ENCODE results near the gene LDB1. TPM values are rescaled to one million over a fixed set of nuclear protein-coding genes. Genes with fewer than 3 reads are reported as not detected.

The LDB1 gene
- 11.8 and 15.6 TPM in 2 replicates for total RNA-seq (2014; rRNA removed; shearing (Covaris generic); ENCODE audit: low replicate concordance)

DNA sequence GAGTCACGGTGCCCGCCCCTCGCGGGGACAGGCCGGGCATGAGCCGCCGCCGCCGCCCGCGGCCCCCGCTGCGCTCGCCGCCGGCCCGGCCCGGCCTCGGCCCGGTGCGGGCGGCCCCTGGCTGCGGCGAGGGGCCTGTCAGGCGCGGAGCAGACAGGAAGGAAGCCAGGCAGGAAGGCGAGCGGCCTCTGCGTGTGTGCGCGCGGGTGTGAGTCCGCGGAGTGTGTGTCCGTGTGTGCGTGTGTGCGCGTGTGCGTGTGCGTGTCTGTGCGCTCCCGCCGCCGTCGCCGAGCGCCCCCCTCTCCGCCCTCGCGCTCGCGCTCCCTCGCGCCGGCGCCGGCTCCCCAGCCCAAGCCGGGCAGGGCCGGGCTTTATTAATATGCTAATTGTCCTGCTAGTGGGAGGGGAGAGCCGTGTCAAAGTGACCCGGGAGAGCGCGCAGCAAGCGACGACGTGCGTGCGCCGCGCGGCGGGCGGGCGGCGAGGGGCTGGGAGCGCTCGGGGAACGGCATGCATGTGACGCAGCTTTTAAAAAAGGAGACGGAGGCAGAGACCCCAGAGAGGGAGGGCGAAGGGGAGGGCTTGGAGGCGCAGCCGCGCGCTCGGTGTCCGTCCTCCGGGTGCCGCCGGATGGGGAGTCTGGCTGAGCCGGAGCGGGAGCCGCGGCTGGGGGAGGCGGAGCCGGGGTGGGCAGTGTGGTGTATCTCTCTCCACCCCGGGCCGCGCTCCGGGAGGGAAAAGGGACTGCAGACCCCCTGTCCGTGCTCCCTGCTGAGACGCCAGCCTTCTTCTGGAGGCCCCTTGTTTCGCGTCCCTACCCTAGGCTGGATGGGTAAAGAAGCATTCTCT lies at the start of gene LDB1:
TSS of gene LDB1 (minus strand) at position 227 of the 849 bp plus-strand sequence. CDS start 258 bp downstream, outside the sequence.
- DNase-seq, result peak; percentile 66
- H3K27me3 ChIP-seq, result no peaks in the 10 kb centered on the region
- peak within 1 kb of the TSS; percentile 73 for H3K4me3 ChIP-seq
- H3K36me3 ChIP-seq, result no peaks in the 10 kb centered on the region
- H3K9me3 ChIP-seq, result no peaks in the 10 kb centered on the region

DNA sequence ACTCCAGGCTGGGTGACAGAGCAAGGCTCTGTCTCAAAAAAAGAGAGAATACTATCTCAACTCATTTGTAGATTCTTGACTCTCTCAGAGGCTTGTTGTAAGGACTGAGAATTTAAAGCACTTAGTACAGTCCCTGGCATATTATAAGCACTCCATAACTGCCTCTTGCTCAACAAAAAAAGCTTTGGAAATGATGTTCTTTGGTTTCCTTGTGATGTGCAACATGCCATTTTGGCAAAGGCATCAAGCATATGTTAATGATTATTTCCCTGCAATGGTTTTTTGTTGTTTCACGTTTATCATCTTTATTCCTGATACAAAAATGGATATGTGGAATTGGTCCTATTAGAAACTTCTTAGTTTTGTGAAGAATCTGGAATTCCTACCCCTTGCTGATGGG lies 47.7 kb upstream of the LDB1 start:
- H3K4me3 ChIP-seq, result no peak overlapping the region
- no peak for DNase-seq
- no peaks in the 10 kb centered on the region for H3K9me3 ChIP-seq
- peaks cover 20% of the 10 kb centered on the region for H3K36me3 ChIP-seq
- H3K27me3 ChIP-seq, result no peaks in the 10 kb centered on the region

DNA sequence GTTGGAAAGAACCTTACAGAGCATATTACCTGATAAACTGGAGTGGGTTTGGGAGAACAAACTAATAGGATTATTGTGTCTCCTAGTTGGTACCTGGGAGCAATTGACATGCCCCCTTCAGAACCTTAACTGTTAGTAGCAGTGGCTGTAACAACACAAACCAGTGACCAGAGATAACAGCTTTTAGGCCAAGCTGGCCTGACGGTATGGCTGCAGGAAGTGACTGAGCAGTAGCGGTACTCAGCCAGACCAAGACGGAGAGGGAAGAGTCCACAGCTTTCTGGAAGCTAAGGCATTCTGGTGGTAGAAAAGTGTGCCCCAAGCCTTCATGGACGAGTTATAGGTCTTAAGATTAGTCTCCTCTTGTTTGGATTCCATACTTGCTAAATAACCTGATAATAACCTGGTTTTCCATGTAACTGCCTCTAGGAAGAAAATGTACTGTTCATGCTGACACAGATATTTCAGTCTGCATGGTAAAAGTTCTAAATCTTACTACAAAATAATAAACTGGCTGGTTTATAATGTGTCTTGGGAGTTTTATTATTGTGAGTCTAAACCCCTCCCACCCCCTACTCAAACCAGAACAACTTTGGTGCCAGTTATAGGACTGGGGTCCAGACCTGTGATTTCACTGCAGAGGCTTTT lies 43.3 kb upstream of the LDB1 start:
- H3K27me3 ChIP-seq, result no peaks in the 10 kb centered on the region
- no peaks in the 10 kb centered on the region for H3K9me3 ChIP-seq
- no peak for DNase-seq
- H3K36me3 ChIP-seq, result peaks cover 62% of the 10 kb centered on the region
- no peak overlapping the region for H3K4me3 ChIP-seq

DNA sequence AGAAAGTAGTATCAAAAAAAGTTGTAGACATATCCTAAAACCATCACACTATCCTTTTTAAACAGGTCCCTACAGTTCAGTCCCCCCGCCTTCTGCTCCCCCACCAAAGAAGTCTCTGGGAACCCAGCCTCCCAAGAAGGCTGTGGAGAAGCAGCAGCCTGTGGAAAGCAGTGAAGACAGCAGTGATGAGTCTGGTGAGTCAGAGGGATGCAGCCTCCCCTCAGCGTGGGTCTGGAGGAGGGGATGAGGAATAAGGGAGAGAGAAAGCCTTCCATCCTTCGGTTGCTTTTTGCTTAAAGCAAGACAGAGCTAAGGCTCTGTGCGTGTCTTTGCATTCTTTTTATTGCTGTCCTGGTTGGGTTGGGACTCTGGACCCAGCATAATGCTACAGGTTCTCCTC lies 39.7 kb upstream of the LDB1 start:
- no peaks in the 10 kb centered on the region for H3K9me3 ChIP-seq
- peaks cover 94% of the 10 kb centered on the region for H3K36me3 ChIP-seq
- H3K27me3 ChIP-seq, result no peaks in the 10 kb centered on the region
- DNase-seq, result no peak
- no peak overlapping the region for H3K4me3 ChIP-seq

- Histone ChIP-seq H3K9me3 (no peaks in the 10 kb centered on the region), H3K27me3 (no peaks in the 10 kb centered on the region), H3K4me3 (no peak overlapping the region), H3K36me3 (peaks cover 97% of the 10 kb centered on the region)
- DNase-seq, result no peak
These were observed 39.0 kb upstream of the LDB1 start for GRCh38 chr10:102159051-102159597.

GRCh38 chr10:102157224-102157623 lies 37.1 kb upstream of the LDB1 start:
- H3K27me3 ChIP-seq, result no peaks in the 10 kb centered on the region
- H3K36me3 ChIP-seq, result peaks cover 94% of the 10 kb centered on the region
- no peak overlapping the region for H3K4me3 ChIP-seq
- no peak for DNase-seq
- H3K9me3 ChIP-seq, result no peaks in the 10 kb centered on the region

DNA sequence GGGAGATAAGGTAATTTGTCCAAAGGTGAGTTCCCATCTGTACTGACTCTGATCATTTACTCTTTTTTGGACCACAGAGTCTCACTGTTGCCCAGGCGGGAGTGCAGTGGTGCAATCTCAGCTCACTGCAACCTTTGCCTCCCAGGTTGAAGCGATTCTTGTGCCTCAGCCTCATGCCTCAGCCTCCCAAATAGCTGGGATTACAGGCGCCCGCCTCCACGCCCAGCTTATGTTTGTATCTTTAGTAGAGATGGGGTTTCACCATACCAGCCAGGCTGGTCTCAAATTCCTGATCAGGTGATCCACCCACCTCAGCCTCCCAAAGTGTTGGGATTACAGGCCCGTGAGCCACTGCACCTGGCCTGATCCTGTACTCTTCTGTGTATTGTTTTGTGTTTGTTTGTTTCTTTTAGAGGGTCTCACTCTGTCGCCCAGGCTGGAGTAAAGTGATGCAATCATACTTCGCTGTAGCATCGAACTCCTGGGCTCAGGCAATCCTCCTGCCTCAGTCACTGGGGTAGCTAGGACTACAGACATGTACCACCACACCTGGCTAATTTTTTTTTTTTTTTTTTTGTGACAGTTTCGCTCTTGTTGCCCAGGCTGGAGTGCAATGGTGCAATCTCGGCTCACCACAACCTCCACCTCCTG lies 34.4 kb upstream of the LDB1 start:
- Histone ChIP-seq H3K27me3 (no peaks in the 10 kb centered on the region), H3K4me3 (no peak overlapping the region), H3K9me3 (no peaks in the 10 kb centered on the region), H3K36me3 (peaks cover 77% of the 10 kb centered on the region)
- no peak for DNase-seq

- H3K27me3 ChIP-seq, result no peaks in the 10 kb centered on the region
- peaks cover 78% of the 10 kb centered on the region for H3K36me3 ChIP-seq
- no peak for DNase-seq
These were observed 33.0 kb upstream of the LDB1 start for GRCh38 chr10:102153093-102153620.

GRCh38 chr10:102152545-102152890 lies 32.4 kb upstream of the LDB1 start:
- peak; percentile 31 for DNase-seq

More at GRCh38 chr10:102153093-102153620, 33.0 kb upstream of the LDB1 start:
- Histone ChIP-seq H3K9me3 (no peaks in the 10 kb centered on the region), H3K4me3 (peak overlapping the region; percentile 98)

GRCh38 chr10:102151774-102152544 lies 31.8 kb upstream of the LDB1 start, which contains the start of gene NOLC1:
Gene NOLC1 (plus strand): TSS chr10:102152389. CDS start chr10:102152411, 22 bp downstream.
- Histone ChIP-seq H3K36me3 (peaks cover 78% of the 10 kb centered on the region), H3K9me3 (no peaks in the 10 kb centered on the region), H3K4me3 (peak within 1 kb of the TSS; percentile 98), H3K27me3 (no peaks in the 10 kb centered on the region)
- DNase-seq, result peak; percentile 98

More at GRCh38 chr10:102152545-102152890, 32.4 kb upstream of the LDB1 start:
- peak overlapping the region; percentile 98 for H3K4me3 ChIP-seq
- H3K27me3 ChIP-seq, result no peaks in the 10 kb centered on the region
- no peaks in the 10 kb centered on the region for H3K9me3 ChIP-seq
- H3K36me3 ChIP-seq, result peaks cover 78% of the 10 kb centered on the region

DNA sequence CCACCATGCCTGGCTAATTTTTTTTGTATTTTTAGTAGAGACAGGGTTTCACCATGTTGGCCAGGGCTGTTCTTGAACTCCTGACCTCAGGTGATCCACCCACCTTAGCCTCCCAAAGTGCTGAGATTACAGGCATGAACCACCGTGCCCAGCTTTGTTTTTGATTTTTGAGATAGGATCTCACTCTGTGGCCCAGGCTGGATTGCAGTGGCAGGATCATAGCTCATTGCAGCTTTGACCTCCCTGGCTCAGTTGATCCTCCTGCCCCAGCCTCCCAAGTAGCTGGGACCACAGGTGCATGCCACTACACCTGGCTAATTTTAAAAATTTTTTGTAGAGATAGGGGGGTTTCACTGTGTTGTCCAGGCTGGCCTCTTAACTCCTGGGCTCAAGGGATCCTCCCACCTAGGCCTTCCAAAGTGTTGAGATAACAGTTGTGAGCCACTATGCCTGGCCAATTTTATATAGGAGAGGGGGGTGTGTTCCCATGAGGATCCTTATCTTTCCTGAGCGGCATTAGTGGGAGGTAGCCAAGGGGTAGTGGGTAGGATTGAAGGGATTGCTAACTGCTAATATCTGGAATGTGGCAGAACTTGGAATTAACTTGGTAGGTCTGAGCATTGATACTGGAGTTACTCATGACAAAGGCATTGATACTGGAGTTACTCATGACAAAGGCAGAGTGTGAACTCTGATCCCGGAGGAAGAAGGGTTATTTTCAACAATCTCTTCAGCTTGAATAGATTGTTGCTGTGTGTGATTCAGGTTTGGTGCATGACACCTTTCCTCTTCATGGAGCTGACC lies 31.0 kb upstream of the LDB1 start:
- H3K9me3 ChIP-seq, result no peaks in the 10 kb centered on the region
- peak overlapping the region; percentile 98 for H3K4me3 ChIP-seq
- peaks cover 78% of the 10 kb centered on the region for H3K36me3 ChIP-seq
- H3K27me3 ChIP-seq, result no peaks in the 10 kb centered on the region
- DNase-seq, result peak; percentile 51

- Histone ChIP-seq H3K36me3 (peaks cover 78% of the 10 kb centered on the region), H3K9me3 (no peaks in the 10 kb centered on the region), H3K27me3 (no peaks in the 10 kb centered on the region), H3K4me3 (no peak overlapping the region)
- no peak for DNase-seq
These were observed 28.1 kb upstream of the LDB1 start for GRCh38 chr10:102148275-102148674.

DNA sequence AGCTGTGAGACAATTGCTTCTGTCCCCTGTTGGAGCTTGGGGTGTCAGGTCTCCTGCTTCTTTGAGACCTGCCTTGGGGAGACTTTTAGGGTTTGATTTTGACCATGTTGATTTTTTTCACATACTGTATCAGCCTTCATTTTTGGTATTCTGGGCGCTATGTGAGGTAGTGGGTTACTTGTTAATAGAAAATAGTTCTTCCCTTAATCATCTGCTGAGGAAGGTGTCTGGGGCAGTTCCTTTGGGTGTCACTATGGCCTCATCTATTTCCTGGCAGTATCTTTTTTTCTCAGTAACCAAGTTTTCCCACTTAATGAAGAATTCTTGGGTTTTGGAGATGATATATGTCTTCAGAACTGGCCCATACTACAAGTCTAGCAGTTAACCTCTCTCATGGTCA lies 27.4 kb upstream of the LDB1 start:
- H3K36me3 ChIP-seq, result peaks cover 78% of the 10 kb centered on the region
- DNase-seq, result no peak
- no peaks in the 10 kb centered on the region for H3K27me3 ChIP-seq
- no peaks in the 10 kb centered on the region for H3K9me3 ChIP-seq
- H3K4me3 ChIP-seq, result no peak overlapping the region

- Histone ChIP-seq H3K9me3 (no peaks in the 10 kb centered on the region), H3K27me3 (no peaks in the 10 kb centered on the region), H3K36me3 (peaks cover 78% of the 10 kb centered on the region), H3K4me3 (no peak overlapping the region)
- no peak for DNase-seq
These were observed 26.8 kb upstream of the LDB1 start for GRCh38 chr10:102146971-102147428.

GRCh38 chr10:102141583-102142107 lies 21.5 kb upstream of the LDB1 start:
- Histone ChIP-seq H3K9me3 (no peaks in the 10 kb centered on the region), H3K27me3 (no peaks in the 10 kb centered on the region), H3K4me3 (no peak overlapping the region), H3K36me3 (peaks cover 88% of the 10 kb centered on the region)
- DNase-seq, result no peak

All from MG63 (cell line).